Stomach (tissue), 4 donors: ENCODE data around the gene COL6A3.

Experiments used
- POLR2AphosphoS5 ChIP-seq, 3 donors: sonication (generic); formaldehyde crosslinking; IDR thresholded peaks; one replicate each; pipeline ENCODE4 v1.6.1; 2016; ENCODE audit warnings: antibody characterized with exemption in 3 of 3
- TF ChIP-seq, protein P1 (sequence below), 7 experiments: fragments of 450-650 bp in 4 of 7; fragments of 200-600 bp in 3 of 7; sonication (generic) in 3 of 7; IDR thresholded peaks; one replicate each; pipeline ENCODE4 v1.5.1; 2016 to 2019; ENCODE audit warnings: antibody characterized with exemption in 7 of 7, control low read depth in 2 of 7, mild to moderate bottlenecking in 1 of 7

DNA sequence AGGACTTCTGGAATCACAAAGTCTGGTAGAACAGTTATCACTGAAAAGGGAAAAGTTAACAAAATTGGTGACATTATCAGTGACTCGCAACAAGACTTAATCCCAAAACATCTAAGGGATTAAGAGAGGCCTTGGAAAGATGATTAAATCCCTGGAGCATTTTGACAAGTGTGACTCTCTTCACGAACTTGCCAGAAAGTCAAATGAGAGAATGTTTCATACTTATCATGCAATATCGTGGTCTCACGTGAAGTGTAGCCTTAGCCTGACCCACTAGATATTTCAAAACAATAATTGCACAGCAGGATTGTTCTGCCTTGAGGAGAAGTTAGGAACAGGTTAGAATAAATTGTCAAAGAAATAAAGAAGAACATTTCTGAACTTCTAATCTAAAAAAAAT is 104.5 kb downstream of the COL6A3 start:
- TF ChIP-seq, protein P1, sequence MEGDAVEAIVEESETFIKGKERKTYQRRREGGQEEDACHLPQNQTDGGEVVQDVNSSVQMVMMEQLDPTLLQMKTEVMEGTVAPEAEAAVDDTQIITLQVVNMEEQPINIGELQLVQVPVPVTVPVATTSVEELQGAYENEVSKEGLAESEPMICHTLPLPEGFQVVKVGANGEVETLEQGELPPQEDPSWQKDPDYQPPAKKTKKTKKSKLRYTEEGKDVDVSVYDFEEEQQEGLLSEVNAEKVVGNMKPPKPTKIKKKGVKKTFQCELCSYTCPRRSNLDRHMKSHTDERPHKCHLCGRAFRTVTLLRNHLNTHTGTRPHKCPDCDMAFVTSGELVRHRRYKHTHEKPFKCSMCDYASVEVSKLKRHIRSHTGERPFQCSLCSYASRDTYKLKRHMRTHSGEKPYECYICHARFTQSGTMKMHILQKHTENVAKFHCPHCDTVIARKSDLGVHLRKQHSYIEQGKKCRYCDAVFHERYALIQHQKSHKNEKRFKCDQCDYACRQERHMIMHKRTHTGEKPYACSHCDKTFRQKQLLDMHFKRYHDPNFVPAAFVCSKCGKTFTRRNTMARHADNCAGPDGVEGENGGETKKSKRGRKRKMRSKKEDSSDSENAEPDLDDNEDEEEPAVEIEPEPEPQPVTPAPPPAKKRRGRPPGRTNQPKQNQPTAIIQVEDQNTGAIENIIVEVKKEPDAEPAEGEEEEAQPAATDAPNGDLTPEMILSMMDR (IDR thresholded peaks at IDR 0.05): no peak
- peak in 1 of 3 donors; percentile 4 for TF ChIP-seq POLR2AphosphoS5 (IDR thresholded peaks at IDR 0.05)
